Measurements from ENCODE around the gene GNG2. TPM values are rescaled to one million over a fixed set of nuclear protein-coding genes. Genes with fewer than 3 reads are reported as not detected.

The GNG2 gene
- total RNA-seq, 1 donor from 2014 or later, result 56.8 TPM

DNA sequence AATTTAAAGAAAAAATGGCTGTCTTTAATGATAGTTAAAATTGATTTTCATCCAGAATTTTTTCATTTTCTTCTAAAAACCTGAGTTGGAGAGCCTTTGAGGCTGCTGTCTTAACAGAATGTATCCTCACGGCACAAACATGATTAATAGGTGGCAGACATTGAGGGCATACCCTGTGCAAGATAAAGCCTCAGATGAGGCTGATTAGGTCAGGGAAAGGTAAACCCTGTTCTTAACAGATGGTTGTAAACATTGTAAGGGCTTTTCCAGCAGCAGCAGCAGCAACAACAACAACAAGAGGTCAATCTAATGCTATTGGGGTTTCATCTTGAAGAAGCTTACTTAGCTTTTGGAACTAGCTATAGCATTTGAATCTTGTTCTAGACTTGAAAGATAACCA is 17.4 kb downstream of the GNG2 start:
- no peaks in the 10 kb centered on the region for H3F3A ChIP-seq (ENCODE audit: low read depth)
- no peaks in the 10 kb centered on the region for H3K27me3 ChIP-seq
- H4K20me1 ChIP-seq (ENCODE audit: low read depth), result no peaks in the 10 kb centered on the region
- DNase-seq (ENCODE audit: low spot score), result no peak
- no peak for TF ChIP-seq EZH2phosphoT487 (IDR thresholded peaks at IDR 0.05)
- TF ChIP-seq EZH2 (IDR thresholded peaks at IDR 0.05), result no peak
- TF ChIP-seq, protein P1, sequence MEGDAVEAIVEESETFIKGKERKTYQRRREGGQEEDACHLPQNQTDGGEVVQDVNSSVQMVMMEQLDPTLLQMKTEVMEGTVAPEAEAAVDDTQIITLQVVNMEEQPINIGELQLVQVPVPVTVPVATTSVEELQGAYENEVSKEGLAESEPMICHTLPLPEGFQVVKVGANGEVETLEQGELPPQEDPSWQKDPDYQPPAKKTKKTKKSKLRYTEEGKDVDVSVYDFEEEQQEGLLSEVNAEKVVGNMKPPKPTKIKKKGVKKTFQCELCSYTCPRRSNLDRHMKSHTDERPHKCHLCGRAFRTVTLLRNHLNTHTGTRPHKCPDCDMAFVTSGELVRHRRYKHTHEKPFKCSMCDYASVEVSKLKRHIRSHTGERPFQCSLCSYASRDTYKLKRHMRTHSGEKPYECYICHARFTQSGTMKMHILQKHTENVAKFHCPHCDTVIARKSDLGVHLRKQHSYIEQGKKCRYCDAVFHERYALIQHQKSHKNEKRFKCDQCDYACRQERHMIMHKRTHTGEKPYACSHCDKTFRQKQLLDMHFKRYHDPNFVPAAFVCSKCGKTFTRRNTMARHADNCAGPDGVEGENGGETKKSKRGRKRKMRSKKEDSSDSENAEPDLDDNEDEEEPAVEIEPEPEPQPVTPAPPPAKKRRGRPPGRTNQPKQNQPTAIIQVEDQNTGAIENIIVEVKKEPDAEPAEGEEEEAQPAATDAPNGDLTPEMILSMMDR (IDR thresholded peaks at IDR 0.05), result no peak
- H3K27ac ChIP-seq, result no peak overlapping the region
- no peaks in the 10 kb centered on the region for H3K9me3 Mint-ChIP-seq
- H3K4me1 Mint-ChIP-seq, result peaks cover 23% of the 10 kb centered on the region
- no peaks in the 10 kb centered on the region for H3K9me3 ChIP-seq (ENCODE audit: low read depth)
- no peak overlapping the region for H3K4me3 ChIP-seq
- no peak overlapping the region for H3K4me2 ChIP-seq
- no peak overlapping the region for H3K4me3 Mint-ChIP-seq
- no peaks in the 10 kb centered on the region for H3K4me1 ChIP-seq
- H3K9ac ChIP-seq, result no peak overlapping the region
- no peaks in the 10 kb centered on the region for H3K27me3 Mint-ChIP-seq (ENCODE audit: insufficient read depth, low read depth)
- H3K27ac Mint-ChIP-seq, result no peak overlapping the region
- H2AFZ ChIP-seq (replicated peaks), result no peak overlapping the region
- H3K79me2 ChIP-seq (ENCODE audit: low read depth), result peaks cover 7% of the 10 kb centered on the region
- H3K36me3 Mint-ChIP-seq, result peaks cover 13% of the 10 kb centered on the region
- no peaks in the 10 kb centered on the region for H3K36me3 ChIP-seq

DNA sequence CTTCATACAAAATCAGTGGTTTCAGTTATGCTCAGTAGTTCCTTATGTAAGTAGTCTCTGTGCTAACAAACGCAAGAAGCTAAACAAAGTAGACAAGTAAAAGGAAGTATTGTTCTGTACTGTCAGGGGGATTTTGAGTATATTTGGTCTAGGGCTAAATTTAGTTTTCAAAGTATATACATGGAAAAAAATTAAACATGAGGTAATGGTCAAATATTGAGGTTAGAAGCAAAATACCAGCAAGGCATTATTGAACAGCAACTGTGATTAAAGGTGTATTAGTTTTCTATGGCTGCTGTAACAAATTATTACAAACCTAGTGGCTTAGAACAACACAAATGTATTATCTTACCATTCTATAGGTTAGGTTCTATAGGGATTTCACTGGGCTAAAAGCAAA is 18.8 kb downstream of the GNG2 start:
- TF ChIP-seq EZH2 (IDR thresholded peaks at IDR 0.05) (no peak), EZH2phosphoT487 (IDR thresholded peaks at IDR 0.05) (no peak)
- TF ChIP-seq, protein P1 (IDR thresholded peaks at IDR 0.05), result no peak
- no peak overlapping the region for H2AFZ ChIP-seq (replicated peaks)
- H3K27ac Mint-ChIP-seq, result no peak overlapping the region
- H3K36me3 ChIP-seq, result no peaks in the 10 kb centered on the region
- no peaks in the 10 kb centered on the region for H3K9me3 ChIP-seq (ENCODE audit: low read depth)
- H3K79me2 ChIP-seq (ENCODE audit: low read depth), result peaks cover 7% of the 10 kb centered on the region
- no peaks in the 10 kb centered on the region for H3K9me3 Mint-ChIP-seq
- no peak overlapping the region for H3K4me2 ChIP-seq
- no peaks in the 10 kb centered on the region for H3K27me3 Mint-ChIP-seq (ENCODE audit: insufficient read depth, low read depth)
- peaks cover 11% of the 10 kb centered on the region for H3K36me3 Mint-ChIP-seq
- no peak overlapping the region for H3K27ac ChIP-seq
- H3K4me1 Mint-ChIP-seq, result peaks cover 16% of the 10 kb centered on the region
- H3K27me3 ChIP-seq, result no peaks in the 10 kb centered on the region
- no peaks in the 10 kb centered on the region for H3F3A ChIP-seq (ENCODE audit: low read depth)
- no peaks in the 10 kb centered on the region for H4K20me1 ChIP-seq (ENCODE audit: low read depth)
- no peak for DNase-seq (ENCODE audit: low spot score)
- no peak overlapping the region for H3K4me3 ChIP-seq
- H3K9ac ChIP-seq, result no peak overlapping the region
- H3K4me1 ChIP-seq, result peaks cover 3% of the 10 kb centered on the region
- no peak overlapping the region for H3K4me3 Mint-ChIP-seq

DNA sequence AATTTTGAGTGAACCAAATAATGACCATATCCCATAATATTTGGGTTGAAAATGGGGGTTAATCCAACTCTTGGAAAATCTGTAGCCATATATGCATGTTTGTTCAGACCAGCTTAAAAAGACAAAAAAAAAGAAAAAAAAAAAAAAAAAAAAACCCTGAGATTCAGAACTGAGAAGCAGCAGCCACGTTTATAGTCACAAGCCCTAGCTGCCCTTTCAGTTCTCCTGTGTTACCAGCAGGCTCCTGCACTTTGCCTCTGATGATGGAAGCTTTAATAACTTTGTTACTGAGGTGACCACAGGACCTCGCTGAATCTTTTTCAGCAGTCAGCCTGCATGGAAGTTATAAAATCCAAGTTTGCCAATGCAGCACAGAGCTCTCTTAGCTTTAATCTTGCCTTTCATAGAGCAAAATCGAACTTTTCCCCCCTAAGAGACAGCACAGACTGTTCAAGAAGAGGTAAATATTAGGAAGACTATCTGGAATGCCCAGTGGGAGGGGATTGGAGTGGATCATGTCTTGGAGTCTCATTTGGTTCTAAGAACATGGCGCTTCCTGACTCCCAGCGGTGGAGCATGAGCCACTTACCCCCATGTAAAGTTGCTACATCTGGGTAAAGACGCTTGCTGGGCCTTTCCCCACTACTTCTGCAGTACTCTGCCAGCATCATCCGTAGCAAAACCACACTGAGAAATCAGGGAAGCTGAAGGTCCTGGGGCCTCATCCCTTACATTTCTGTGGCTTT is 20.6 kb downstream of the GNG2 start:
- Mint-ChIP-seq H3K36me3 (peaks cover 11% of the 10 kb centered on the region), H3K27ac (no peak overlapping the region), H3K27me3 (ENCODE audit: insufficient read depth, low read depth) (peaks cover 3% of the 10 kb centered on the region), H3K4me1 (peaks cover 23% of the 10 kb centered on the region), H3K9me3 (no peaks in the 10 kb centered on the region), H3K4me3 (no peak overlapping the region)
- no peak overlapping the region for H3K27ac ChIP-seq
- no peaks in the 10 kb centered on the region for H3K27me3 ChIP-seq
- H4K20me1 ChIP-seq (ENCODE audit: low read depth), result no peaks in the 10 kb centered on the region
- no peak overlapping the region for H3K9ac ChIP-seq
- H3K4me2 ChIP-seq, result no peak overlapping the region
- DNase-seq (ENCODE audit: low spot score), result no peak
- H3F3A ChIP-seq (ENCODE audit: low read depth), result no peaks in the 10 kb centered on the region
- no peaks in the 10 kb centered on the region for H3K9me3 ChIP-seq (ENCODE audit: low read depth)
- H2AFZ ChIP-seq (replicated peaks), result no peak overlapping the region
- peaks cover 8% of the 10 kb centered on the region for H3K4me1 ChIP-seq
- no peaks in the 10 kb centered on the region for H3K36me3 ChIP-seq
- H3K4me3 ChIP-seq, result no peak overlapping the region
- no peaks in the 10 kb centered on the region for H3K79me2 ChIP-seq (ENCODE audit: low read depth)
- TF ChIP-seq, protein P1 (IDR thresholded peaks at IDR 0.05), result no peak
- TF ChIP-seq EZH2phosphoT487 (IDR thresholded peaks at IDR 0.05) (no peak), EZH2 (IDR thresholded peaks at IDR 0.05) (no peak)

Data from neural progenitor cell (in vitro differentiated cells).